ENCODE data around the gene SOX10.
"Not testable (repeated sequence)": the region's sequence is repeated elsewhere in the genome, so short reads cannot be mapped to it uniquely, and the experiment has no call there.

The SOX10 gene

DNA sequence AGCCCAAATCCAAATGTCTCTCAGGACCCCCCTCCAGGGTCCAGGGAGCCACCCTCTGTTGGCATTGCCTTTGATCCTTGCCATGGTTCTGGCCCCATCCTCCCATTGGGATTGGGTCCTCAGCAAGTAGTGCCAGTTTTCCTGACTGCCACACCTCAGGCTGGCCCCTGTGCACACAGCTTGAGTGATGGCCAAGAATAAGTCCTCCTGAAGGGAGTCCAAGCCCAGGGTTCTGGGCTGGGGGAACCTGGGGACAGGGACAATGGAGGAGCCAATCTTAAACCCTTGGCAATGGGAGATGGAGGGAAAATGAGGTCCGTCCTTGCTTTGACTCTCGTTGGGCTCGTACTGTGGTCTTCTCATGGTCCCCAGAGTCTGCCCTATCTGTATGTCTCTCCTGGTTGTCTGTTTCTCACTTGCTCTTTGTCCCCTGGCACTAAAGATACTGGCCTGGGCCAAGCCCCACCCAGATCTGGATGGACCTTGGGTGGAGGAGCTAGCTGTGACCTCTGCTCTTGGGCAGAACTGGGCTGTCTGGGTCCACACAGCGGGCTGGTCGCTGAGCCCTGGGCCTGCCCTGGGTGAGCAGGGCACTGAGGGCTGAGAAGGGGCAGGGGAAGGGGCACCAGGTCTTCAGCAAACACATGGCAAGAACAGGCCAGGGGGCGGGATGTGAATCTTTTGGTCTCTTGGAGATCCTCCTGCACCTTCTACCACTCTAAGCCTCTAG, 2.9 kb downstream of the SOX10 start:
- peaks cover 6% of the 10 kb centered on the region for H3K4me1 Mint-ChIP-seq
- no peak for DNase-seq (ENCODE audit: low spot score in 2 of 2)
- H3K4me3 Mint-ChIP-seq, result no peak overlapping the region
- ATAC-seq, result no peak
- no peaks in the 10 kb centered on the region for H3K9me3 Mint-ChIP-seq
- no peaks in the 10 kb centered on the region for H3K36me3 Mint-ChIP-seq
- peak overlapping the region; percentile 65 for H3K27ac Mint-ChIP-seq

DNA sequence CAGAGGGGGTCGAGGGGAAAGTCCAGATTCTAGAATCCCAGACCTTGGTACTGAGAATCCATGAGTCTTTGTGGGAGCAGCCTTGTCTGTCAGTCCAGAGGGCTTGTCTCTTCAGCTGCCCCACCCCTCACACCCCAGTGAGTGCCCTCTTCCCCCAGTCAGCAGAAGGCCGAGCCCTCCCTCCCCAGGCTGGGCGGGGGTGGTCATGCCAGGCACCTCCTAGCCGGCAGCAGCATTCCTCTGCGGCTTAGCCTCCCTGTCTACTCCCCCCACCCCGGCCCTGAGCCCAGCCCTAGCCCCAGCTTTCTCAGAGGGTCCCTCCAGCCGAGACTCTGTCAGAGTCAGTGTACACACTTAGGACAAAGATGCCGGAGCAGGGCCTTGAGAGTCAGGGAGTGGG, 4.6 kb downstream of the SOX10 start:
- peak overlapping the region; percentile 50 for H3K27ac Mint-ChIP-seq
- peaks cover 12% of the 10 kb centered on the region for H3K4me1 Mint-ChIP-seq
- no peaks in the 10 kb centered on the region for H3K9me3 Mint-ChIP-seq
- no peak for ATAC-seq
- no peak for DNase-seq (ENCODE audit: low spot score in 2 of 2)
- no peaks in the 10 kb centered on the region for H3K36me3 Mint-ChIP-seq
- no peak overlapping the region for H3K4me3 Mint-ChIP-seq

DNA sequence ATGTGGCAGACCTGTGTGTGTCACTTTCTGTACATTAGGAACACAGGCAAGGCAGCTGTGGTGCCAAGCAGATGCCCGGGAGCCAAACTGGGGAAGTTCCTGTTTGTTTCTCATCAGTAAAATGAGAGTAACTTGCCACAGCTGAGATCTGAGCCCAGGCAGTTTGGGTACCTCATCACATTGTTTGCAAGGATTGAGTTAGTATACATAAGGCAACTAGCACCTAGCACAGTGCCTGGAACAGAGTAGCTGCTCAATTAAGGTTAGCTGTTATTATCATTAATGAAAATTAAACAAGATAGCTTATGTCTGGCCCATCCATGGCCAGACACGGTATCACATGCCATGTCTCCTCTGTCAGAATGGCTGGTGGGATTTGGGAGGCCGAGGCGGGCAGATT, 7.8 kb downstream of the SOX10 start:
- peaks cover 9% of the 10 kb centered on the region for H3K4me1 Mint-ChIP-seq
- no peak overlapping the region for H3K4me3 Mint-ChIP-seq
- H3K9me3 Mint-ChIP-seq, result no peaks in the 10 kb centered on the region
- peak overlapping the region; percentile 63 for H3K27ac Mint-ChIP-seq
- no peaks in the 10 kb centered on the region for H3K36me3 Mint-ChIP-seq
- no peak for ATAC-seq
- no peak for DNase-seq (ENCODE audit: low spot score in 2 of 2)

DNA sequence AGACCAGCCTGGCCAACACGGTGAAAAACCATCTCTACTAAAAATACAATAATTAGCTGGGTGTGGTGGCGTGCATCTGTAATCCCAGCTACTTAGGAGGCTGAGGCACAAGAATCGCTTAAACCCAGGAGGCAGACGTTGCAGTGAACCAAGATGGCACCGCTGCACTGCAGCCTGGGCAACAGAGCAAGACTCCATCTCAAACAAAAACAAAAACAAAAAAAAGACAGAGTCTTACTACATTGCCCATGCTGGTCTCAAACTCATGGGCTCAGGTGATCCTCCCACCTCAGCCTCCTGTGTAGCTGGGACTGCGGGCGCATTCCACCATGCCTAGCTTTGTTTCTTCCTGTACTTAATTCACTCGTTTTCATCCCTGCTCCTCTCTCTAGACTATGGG, 8.3 kb downstream of the SOX10 start:
- ATAC-seq; H3K36me3 Mint-ChIP-seq; DNase-seq (ENCODE audit: low spot score in 2 of 2); H3K9me3 Mint-ChIP-seq; H3K4me3 Mint-ChIP-seq; H3K4me1 Mint-ChIP-seq: not testable (repeated sequence)
- H3K27ac Mint-ChIP-seq, result peak overlapping the region; percentile 63

DNA sequence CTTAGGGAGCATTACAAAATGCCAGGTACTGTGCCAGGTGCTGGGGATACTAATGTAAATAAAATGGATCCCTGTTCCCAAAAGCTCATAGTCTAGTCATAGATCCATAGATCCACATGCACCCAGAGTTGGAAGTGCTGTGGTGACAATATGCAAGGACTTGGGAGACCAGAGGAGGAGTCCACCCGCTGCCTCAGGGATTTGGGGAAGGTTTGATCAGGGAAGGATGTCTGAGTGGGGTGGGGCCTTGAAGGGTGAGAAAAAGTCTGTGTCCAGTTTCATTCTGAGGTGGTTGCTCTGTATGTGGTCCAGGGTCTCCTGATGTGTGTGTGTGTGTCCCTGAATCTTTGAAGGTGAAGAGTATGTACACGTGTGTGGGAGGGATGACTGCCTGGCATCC, 9.2 kb downstream of the SOX10 start:
- no peak overlapping the region for H3K4me3 Mint-ChIP-seq
- no peaks in the 10 kb centered on the region for H3K9me3 Mint-ChIP-seq
- ATAC-seq (no peak), DNase-seq (ENCODE audit: low spot score in 2 of 2) (no peak)
- H3K4me1 Mint-ChIP-seq, result peaks cover 9% of the 10 kb centered on the region
- H3K27ac Mint-ChIP-seq, result peak overlapping the region; percentile 63
- H3K36me3 Mint-ChIP-seq, result peaks cover 8% of the 10 kb centered on the region

DNA sequence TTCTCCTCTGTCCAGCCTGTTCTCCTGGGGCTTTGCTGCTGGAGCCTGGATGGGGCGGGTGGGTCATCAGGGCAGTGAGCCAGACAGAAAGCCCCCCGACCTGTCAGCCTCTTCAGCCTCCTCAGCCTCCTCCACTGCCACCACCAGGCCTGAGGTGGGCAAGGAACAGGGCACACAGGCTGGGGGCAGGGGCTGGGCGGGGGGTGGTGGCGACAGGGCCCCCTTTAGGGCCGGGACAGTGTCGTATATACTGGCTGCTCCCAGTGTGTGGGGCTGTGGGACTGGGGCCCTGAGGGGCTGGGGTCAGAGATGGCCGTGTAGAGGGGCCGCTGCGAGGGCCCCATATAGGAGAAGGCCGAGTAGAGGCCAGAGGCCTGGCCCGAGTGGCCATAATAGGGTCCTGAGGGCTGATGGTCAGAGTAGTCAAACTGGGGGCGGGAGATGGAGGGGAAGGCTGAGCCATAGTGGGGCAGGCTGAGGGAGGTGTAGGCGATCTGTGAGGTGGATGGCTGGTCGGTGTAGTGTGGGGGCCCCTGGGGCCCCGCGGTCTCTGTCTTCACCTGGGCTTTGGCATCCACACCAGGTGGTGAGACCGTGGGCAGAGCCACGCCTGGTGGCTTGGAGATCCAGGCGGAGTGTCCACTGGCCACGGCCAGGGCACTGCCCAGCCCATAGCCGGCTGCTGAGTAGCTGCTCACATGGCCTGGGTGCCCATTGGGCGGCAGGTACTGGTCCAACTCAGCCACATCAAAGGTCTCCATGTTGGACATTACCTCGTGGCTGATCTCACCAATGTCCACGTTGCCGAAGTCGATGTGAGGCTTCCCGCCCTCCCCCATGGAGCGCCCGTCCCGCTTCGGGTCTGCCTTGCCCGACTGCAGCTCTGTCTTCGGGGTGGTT, 10.8 kb downstream of the SOX10 start:
- Mint-ChIP-seq H3K36me3 (peaks cover 17% of the 10 kb centered on the region), H3K27ac (no peak overlapping the region), H3K4me3 (no peak overlapping the region), H3K9me3 (no peaks in the 10 kb centered on the region), H3K4me1 (peaks cover 15% of the 10 kb centered on the region)
- ATAC-seq (no peak), DNase-seq (ENCODE audit: low spot score in 2 of 2) (no peak)

DNA sequence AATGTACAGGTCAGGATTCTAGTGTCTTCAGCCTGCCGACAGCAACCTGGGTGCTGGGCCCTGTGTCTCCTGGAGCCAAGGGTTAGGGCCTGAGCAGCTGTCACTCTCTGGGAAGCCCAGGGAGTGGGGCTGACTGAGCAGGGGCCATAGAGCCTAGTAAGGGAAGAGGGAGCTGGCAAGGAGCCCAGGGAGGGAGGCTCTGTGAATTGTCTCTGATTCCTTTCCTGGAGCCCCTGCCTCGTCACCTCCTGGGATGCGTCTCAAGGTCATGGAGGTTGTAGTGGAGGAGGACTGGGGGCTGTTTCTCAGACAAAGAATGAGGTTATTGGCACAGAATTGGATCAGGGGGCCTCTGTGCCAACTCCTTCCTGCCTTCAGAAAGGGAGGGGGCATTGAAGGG, 11.8 kb downstream of the SOX10 start:
- H3K4me3 Mint-ChIP-seq, result no peak overlapping the region
- peaks cover 15% of the 10 kb centered on the region for H3K4me1 Mint-ChIP-seq
- no peak overlapping the region for H3K27ac Mint-ChIP-seq
- ATAC-seq, result no peak
- DNase-seq (ENCODE audit: low spot score in 2 of 2), result no peak
- peaks cover 26% of the 10 kb centered on the region for H3K36me3 Mint-ChIP-seq
- no peaks in the 10 kb centered on the region for H3K9me3 Mint-ChIP-seq

DNA sequence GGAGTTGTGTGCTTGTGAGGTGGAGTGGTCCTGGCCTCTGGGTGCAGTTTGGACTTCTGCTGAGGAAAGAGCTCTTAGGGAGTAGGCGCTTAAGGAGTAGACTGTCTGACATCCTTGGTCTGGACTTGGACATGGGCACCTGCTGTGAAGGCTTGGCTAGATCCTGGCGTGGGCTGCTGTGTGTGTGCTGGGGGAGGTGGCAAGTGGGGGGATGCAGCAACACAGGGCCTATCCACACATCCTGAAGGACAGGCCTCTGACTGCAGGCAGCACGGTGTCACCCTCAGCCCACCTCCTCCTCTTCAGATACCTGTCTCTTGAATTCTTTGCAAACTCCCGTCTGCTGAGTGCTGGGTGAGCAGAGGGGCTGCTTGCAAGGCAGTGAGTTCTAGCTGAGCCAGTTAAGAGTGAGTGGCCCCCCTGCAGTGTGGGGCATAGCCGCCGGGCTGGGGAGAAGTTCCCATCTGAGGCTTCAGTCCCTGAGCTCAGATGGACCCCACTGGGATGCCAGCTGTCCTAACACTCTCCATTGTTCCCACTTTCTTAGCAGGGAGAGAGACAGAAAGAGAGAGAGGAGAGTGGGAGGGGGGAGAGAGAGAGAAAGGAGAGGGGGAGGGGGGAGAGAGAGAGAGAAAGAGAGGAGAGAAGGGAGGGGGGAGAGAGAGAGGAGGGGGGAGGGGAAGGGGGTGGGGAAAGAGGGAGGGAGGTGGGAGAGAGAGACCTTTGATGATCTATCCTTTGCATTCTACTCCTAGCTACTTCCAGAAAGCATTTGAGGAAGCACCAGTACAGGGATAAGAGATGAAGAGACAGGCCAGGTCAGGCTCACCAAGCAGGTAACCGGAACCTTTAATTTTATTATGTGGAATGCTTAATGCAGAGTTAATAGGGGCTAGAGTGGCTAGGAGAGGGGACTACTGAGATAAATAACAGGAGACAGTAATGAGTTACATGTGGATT, 12.6 kb downstream of the SOX10 start:
- Mint-ChIP-seq H3K9me3 (no peaks in the 10 kb centered on the region), H3K27ac (no peak overlapping the region), H3K4me1 (peaks cover 15% of the 10 kb centered on the region), H3K4me3 (no peak overlapping the region), H3K36me3 (peaks cover 34% of the 10 kb centered on the region)
- ATAC-seq, result no peak
- DNase-seq (ENCODE audit: low spot score in 2 of 2), result no peak

DNA sequence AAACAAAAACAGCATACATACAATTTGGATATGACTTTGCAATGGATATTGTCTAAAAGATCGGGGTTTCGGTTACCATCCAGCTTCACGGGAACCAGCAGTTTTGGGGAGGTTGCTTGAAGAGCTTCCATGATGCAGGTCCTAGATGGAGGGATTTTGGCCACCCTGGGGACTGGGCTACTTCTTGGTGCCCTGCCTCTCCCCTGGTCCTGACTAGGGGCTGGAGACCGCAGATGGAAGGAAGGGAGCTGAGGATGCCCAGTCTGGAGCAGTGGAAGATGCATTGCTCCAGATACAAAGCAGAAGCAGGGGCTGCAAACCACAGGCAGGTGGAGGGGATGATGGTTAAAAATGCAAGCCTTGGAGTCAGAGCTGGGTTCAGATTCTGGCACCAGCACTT, 13.5 kb downstream of the SOX10 start:
- Mint-ChIP-seq H3K36me3 (peaks cover 43% of the 10 kb centered on the region), H3K4me3 (no peak overlapping the region), H3K4me1 (peaks cover 15% of the 10 kb centered on the region), H3K9me3 (no peaks in the 10 kb centered on the region), H3K27ac (no peak overlapping the region)
- ATAC-seq, result no peak
- no peak for DNase-seq (ENCODE audit: low spot score in 2 of 2)

DNA sequence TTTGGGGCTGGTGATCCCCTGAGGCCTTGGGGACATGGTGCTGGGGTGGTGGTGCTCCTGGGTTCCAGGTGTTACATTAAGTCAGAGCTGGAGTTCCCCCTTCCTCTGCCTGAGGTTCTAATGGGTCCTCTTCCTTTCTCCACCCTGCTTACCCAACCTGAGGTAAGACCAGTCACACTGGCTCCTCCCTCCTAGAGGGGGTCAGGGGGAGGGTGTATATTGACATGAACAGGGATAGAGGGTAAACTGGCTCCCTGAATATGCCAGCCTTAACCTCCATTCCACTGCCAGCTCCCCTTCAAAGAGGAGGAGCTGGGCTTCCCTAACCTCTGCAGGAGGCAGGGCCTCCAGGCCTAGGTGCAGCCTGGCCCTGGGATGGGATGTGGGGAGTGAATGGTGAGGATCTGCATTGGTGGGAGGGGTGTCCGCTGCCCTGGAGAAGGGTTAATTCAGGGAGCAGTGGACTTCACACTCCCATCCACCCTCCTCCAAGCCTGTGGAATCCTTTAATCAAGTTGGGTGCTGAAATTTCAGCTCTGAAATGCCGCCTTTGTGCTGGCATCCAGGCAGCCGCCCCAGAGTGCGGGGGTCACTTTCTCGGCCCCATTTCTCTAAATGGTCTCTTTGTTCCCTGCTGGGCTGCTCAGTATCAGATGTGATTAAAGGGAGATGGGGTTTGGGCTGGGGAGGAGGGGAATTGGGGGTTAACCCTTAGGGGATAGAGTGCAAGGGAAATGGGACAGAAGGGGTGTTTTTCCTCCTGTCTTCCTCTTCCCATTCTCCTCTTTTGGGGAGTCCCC, 15.7 kb downstream of the SOX10 start:
- H3K9me3 Mint-ChIP-seq, result no peaks in the 10 kb centered on the region
- DNase-seq (ENCODE audit: low spot score in 2 of 2), result no peak
- H3K4me3 Mint-ChIP-seq, result no peak overlapping the region
- no peak for ATAC-seq
- peaks cover 5% of the 10 kb centered on the region for H3K4me1 Mint-ChIP-seq
- H3K36me3 Mint-ChIP-seq, result peaks cover 65% of the 10 kb centered on the region
- peak overlapping the region; percentile 54 for H3K27ac Mint-ChIP-seq

DNA sequence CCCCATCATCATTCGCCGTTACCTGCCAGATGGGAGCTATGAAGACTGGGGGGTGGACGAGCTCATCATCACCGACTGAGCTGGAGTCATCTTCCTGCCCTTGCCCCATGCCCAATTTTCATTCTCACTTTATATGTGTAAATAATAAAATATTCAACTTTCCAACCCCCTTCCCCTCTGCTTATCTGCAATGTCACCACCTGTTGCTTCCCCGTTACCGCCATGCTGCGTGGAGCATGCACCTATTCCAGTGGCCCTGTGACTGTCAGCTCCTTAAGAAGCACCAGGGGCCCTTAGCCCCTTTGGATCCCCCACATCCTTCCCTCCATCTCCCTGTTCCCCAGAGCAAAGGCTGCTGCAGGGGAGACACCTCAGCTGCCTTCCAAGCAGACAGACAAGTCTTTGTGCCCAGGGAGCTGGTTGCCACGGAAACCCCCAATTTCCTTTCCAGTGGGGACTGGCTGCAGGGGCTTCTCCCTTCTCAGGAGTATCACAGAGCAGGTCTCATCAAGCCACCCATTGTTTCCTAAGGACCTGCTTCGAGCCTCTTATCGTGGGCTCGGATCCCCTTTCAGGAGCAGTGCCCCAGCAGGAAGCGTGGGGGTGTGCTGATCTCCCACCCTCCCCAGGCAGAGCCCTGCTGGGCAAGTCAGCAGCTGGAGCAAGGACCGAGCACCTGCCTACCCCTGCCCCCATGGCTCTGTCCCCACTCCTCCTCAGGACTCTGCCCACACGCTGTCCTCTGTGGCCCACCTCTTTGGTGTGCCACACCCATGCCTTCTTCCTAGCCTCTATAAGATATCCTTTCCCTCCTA, 16.5 kb downstream of the SOX10 start:
- H3K27ac Mint-ChIP-seq, result peak overlapping the region; percentile 54
- no peaks in the 10 kb centered on the region for H3K9me3 Mint-ChIP-seq
- H3K4me3 Mint-ChIP-seq, result no peak overlapping the region
- DNase-seq (ENCODE audit: low spot score in 2 of 2) (no peak), ATAC-seq (no peak)
- H3K4me1 Mint-ChIP-seq, result peaks cover 5% of the 10 kb centered on the region
- peaks cover 73% of the 10 kb centered on the region for H3K36me3 Mint-ChIP-seq

DNA sequence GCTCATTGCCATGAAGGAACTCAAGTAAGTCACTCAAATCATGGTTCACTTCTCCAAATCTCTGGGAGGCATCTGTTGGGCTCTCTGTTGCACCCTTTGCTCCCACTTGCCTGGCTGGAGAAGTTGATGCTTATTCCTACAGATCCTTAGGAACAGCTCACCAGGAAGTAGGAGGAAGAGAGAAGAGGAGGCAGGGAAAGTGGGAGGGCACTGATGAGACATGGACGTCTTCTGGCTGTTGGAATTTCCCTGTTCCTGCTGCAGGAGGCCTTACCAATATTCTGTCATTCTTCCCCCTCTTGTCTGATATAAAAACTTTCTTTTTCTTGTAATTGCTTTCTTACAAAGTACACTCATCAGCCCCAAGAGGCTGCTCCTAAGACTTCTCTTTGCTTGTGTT, 17.2 kb downstream of the SOX10 start:
- DNase-seq (ENCODE audit: low spot score in 2 of 2), result no peak
- Mint-ChIP-seq H3K9me3 (no peaks in the 10 kb centered on the region), H3K36me3 (peaks cover 80% of the 10 kb centered on the region), H3K4me1 (peaks cover 5% of the 10 kb centered on the region), H3K4me3 (no peak overlapping the region), H3K27ac (peak overlapping the region; percentile 54)
- ATAC-seq, result no peak

DNA sequence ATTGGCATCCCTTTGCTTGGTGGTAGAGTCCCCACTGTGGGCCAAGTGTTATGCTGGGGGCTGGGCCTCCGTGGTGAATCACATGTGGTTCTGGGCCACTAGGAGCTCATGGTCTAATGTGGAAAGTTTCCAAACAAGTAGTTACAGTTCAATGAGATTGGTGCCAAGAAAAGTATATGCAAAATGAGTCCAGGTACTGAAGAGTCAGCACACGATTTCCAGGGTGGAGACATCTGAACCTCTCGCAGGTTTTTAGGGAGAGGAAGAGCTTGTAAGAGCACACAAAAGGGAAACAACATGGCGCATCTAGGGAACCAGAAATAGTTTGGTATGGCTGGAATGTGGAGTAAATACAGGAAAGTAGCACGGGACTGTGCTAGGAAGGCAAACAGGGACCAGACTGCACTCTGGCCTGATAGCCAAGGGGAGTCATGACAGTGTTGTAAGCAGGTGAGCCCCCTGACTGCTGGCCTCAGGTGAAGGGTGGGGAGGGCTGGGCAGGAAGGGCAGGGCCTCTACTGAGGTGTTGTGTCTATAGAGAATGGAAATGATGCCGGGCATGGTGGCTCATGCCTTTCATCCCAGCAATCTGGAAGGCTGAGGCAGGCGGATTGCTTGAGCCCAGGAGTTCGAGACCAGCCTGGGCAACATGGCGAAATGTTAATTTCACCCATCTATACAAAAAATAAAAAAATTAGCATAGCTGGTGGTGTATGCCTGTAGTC, 18.3 kb downstream of the SOX10 start:
- H3K4me1 Mint-ChIP-seq, result peaks cover 5% of the 10 kb centered on the region
- peaks cover 91% of the 10 kb centered on the region for H3K36me3 Mint-ChIP-seq
- H3K27ac Mint-ChIP-seq, result no peak overlapping the region
- no peaks in the 10 kb centered on the region for H3K9me3 Mint-ChIP-seq
- no peak for ATAC-seq
- DNase-seq (ENCODE audit: low spot score in 2 of 2), result no peak
- H3K4me3 Mint-ChIP-seq, result no peak overlapping the region
